DMS79 (cell line): ENCODE results near the gene COCH.

Source experiments
- DNase-seq: peaks from one replicate; lab custom pipeline; 2025; lab: John Stamatoyannopoulos, UW

The COCH gene

DNA sequence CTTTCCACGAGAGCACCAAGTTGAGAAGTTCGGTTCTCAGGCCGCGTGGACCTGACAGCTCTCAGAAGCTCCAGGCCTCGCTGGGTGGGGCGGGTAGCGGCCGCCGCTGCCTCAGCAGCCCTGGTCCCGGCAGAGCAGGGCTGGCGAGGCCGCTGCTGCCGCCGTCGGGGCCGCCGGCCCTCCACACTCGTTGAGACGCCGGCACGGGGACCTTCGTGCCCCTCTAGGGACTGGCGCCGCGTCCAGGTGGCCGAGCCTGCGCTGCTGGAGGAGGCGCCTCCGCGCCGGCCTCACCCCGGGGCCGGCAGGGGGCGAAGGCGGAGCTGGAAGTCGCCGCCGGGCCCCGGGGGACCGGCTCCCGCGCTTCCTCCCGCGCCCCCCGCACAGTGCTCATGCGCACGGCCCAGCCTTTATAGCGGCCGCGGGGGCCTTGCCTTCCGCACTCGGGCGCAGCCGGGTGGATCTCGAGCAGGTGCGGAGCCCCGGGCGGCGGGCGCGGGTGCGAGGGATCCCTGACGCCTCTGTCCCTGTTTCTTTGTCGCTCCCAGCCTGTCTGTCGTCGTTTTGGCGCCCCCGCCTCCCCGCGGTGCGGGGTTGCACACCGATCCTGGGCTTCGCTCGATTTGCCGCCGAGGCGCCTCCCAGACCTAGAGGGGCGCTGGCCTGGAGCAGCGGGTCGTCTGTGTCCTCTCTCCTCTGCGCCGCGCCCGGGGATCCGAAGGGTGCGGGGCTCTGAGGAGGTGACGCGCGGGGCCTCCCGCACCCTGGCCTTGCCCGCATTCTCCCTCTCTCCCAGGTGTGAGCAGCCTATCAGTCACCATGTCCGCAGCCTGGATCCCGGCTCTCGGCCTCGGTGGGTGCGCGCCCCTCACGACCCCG, at the start of gene COCH:
COCH (plus strand) TSS at position 440 of the 879 bp plus-strand sequence; CDS start at position 820, 380 bp downstream.
- DNase-seq: peak; percentile 33

DNA sequence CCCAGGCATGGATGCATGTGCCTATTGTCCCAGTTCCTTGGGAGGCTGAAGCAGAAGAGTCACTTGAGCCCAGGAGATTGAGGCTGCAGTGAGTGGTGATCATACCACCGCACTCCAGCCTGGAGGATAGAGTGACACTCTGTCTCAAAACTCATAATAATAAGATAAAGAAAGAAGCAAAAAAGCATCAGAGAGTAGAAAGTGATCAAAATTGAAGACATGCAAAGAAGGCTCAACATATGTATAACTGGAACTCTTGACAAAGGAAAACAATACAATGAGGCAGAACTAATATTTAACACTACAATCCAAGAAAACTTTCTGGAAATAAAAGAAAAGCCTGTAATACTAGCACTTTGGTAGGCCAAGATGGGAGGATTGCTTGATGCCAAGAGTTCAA, 48.3 kb upstream of the COCH start:
- DNase-seq: no peak

DNA sequence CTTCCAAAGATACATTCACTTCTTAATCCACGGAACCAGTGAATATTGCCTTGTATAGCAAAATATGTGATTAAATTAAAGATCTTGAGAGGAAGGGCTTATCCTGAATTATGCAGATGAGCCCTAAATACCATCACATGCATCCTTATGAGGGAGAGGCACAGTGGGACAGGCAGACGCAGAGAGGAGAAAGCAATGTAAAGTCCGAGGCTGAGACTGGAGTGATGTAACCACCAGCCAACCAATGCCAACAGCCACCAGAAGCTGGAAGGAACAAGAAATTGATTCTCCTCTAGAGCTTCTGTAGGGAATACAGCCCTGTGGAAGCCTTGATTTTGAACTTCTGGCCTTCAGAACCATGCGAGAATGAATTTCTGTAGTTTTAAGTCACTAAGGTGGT, 44.5 kb upstream of the COCH start:
- DNase-seq: no peak

DNA sequence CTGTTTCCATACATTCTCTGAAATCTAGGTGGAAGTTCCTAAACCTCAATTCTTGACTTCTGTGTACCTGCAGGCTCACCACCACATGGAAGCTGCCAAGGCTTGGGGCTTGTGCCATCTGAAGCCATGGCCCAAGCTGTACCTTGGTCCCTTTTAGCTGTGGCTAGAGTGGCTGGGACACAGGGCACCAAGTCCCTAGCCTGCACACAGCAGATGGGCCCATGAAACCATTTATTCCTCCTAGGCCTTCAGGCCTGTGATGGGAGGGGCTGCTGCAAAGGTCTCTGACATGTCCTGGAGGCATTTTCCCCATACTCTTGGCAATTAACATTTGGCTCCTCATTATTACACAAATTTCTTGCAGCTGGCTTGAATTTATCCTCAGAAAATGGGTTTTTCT, 40.0 kb upstream of the COCH start:
- no peak for DNase-seq

DNA sequence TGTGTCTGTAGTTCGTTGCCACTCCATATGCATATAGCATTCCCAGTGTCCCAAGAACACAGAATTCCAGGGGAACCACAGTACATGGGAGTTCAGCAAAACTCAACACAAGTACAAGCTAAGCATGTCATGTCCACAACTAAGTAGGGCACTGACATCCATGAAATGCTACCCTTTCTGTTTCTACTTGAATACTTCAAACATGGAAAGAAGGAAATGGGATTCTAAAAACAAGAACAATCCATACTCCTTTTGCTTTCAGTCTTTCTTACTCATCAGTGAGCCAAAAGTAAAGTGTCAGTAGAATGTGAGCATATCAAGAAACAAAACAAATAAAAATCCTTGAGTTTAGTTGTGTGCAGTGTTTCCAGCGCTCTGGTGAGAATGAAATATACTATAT, 36.0 kb upstream of the COCH start:
- DNase-seq: no peak

DNA sequence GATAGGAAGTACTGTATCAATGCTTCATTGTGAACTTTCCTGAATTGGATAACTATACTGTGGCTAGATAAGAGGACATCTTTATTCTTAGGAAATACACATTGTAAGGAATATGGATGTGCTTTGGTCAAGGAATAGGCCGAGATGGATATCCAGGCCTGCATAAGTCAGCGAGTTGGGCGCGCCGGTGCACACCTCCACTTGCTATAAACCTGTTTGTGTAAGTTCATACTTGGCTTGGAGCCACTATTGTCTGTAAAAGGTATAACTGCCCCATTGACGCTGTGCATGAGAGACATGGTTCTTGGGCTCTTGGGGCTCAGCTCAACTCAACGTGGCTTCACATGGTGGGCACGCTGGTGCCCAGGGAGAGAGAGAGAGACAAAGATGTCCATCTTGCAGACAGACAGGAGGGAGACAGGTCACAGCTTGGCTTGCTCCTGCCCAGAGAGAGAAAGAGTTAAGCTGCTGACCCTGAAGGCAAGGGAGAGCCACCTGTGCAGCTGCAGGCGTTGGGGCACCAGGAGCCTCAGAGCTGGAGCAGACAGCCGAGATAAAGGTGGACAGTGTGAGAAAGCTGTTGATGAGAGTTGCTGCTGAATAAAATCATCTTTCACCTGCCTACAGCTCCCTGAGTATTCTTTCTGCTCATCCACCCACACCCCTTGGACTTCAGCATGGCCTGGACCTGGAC, 34.1 kb upstream of the COCH start:
- no peak for DNase-seq

DNA sequence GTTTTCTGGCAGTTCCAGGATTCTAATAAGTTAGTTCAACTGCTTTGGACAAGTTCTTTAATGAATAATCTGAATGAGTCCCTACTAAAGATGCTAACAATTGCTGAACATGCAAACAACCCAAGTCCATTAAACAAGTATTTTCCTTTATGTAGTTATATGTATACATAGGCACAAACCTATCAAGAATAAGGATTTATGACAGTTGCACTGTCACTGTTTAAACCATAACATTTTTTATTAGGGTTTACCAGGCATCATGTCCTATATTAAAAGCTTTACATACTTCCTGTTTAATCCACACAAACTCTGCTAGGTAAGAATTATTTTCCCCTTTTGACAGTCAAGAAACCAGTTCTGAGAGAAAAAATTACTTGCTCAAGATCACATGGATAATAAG, 31.9 kb upstream of the COCH start:
- DNase-seq: no peak

DNA sequence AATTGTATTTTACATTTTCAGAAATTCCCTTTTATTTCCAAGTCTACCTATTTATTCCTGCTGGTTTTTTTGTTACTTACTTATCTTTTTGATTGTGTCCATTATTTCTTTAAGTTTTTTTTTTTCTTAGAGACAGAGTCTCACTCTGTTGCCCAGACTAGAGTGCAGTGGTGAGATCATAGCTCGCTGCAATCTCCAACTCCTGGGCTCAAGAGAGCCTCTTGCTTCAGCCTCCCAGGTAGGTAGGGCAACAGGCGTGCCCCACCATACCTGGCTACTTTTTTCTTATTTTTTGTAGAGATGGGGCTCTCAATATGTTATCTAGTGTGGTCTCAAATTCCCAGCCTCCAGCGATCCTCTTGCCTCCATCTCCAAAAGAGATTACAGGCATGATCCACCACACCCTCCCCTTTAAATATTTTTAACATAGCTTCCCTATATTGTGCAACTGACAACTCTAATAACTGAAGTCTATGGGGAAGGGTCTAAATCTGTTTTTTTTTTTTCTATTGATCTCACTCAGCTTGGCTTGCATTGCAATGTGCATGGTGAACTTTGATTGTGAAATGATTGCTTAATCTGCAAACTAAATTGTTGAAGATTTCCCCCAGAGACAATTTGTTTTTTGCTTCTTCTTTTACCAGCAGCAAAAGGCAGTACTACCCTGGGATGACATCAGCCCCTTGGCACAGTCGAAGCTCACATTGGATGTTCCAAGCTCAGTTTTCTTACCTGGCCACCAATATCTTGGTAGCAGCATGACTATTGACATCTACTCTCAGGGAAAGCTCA, 25.7 kb upstream of the COCH start:
- DNase-seq: no peak

DNA sequence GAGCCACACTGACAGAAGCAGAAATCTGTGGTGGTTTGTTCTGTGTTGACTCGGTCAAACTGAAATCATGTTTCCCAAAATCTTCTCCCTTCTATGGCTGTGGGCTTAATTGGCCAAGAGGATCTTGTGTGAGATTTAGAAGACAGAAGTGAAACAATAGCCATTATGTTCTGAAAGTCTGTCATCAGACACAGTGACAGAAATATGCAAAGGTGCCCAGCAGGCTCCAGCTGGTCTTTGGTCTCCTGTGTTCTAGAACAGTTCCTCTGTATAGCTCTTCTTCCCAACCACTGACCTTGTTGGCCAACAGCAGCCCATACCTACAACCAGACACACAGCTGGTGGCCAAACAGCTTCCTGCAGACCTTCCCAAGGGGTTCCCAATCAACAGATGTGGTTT, 25.0 kb upstream of the COCH start:
- no peak for DNase-seq

DNA sequence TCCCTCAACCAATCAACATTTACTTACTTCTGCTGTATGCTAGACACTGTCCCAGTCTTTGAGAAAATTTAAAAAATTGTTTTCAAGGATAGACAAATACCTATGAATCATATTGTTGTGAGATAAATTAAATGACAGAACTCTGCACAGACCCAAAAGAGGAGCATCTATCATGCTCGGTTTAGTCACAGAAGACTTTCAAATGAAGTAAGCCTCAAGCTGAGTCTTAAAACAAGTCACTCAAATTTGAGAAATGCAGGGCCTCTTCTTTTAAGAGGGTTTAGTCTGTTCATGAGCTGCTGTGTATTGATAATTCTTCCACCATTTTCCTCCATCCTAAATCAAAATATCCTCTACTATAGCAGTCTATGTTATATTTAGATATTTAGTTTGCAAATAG, 24.4 kb upstream of the COCH start:
- DNase-seq: no peak

DNA sequence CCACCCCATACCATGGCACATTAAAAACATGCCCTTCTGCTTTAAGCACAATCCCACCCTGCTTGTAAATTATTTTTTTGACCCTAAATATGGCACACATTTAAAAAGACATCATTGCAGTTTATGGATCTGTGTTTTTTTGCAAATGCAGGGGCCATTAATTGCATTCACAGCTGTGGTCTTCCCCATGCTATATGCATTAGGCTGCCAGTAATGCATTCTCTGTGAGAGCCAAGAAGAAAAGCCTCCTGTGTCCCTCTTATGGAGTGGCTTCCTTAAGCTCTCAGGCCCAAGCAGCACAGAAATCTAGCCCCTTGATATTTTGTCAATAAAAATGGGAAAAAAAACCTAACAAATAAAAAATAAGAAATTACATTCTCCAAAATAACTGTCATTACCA, 20.4 kb upstream of the COCH start:
- DNase-seq: no peak

DNA sequence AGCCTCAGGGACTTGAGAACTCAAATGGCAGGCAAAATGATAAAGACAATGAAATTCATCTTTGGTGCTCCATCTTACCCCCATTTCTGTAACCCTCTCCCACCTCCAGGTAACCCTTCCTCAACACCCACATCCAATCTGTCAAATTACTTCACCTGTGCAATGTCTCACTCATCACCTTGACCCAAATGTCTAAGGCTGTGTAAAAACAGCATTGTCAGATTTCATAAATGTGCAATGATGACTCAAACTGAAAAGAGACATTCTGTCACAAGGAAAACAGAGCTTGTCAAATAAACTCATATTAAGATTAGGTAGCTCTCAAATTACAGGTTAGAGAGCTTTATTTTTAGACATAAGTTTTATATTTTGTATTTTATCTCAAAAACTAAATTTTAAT, 19.9 kb upstream of the COCH start:
- no peak for DNase-seq

DNA sequence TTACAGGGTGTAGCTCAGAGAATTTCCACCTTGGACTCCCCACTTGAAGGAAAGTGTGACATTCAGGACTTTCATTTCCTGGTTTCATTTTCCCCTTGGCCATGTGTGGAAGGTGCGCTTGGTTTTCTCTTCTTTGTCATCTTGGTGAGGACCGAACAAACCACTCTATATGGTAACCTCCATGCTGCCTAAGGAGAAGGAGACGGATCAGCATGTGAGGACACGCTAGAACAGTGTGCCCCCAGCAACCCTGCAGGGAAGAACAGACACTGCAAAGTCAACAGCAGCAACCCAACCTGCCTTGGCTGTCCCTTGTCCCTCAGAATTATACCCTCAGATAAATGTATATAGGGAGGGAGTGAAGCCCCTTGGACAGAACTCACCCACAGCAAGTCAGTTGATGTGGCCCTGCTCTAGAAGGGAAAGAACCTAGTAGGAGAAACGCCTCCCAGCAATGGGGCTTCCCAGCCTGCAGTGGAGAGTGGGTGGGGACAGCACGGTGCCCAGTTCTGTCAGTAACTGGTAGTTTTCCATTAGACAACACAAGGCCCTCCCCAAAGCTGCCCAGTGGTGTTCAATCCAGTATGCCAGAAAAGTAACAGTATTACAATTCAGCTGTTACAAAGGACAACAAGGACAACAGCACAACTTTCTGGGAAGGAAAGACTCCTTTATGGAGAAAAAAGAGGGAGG, 18.9 kb upstream of the COCH start:
- DNase-seq: no peak

DNA sequence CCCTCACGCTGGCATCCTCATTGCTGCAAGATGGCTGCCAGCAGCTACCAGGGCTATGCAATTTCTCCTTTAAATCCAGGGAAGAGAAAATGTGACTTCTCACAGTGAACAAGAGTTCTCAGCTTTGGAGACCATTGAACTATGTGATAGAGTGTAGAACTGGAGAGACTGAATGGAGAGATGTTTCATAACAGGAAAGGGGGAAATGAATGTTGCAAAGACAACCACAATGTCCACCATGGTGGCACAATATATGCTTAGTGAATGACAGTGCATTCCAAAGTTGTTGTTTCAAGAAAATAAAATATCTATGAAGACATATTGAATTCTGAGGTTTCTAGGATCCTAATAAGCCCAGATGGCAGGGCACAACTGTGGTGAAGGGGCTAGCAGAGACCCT, 13.2 kb upstream of the COCH start:
- DNase-seq: no peak

DNA sequence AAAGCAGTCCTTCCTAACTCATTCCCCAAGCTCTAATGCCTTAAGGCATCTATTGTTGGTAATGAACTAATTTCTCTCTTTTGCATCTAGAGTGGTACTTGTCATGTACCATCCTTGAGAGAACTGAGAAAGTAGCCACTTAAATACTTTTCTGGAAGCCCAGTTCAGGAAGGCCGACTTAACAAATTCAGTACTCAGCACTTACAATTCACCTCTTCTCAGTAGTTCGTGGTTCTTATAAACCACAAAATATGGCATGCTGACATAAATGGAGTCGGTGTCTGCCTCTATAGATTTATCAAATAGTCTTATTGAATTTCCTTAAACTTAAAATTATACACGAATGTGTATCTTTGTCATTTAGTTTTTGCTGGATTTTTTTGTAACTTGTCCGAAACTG, 9.4 kb upstream of the COCH start:
- DNase-seq: peak; percentile 91

DNA sequence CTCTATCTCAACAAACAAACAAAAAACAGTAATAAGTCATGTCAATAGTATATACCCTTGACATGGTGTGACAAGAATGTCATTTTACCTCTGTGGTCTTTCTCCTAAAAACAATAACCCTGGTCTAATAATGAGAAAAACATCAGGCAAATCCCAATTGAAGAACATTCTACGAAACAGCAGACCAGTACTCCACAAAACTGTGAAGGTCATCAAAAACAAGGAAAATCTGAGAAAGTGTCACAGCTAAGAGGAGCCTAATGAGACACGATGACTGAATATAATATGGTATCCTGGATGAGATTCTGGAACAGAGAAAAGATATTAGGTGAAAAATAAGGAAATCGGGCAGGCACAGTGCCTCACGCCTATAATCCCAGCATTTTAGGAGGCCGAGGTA, 5.6 kb upstream of the COCH start:
- no peak for DNase-seq

DNA sequence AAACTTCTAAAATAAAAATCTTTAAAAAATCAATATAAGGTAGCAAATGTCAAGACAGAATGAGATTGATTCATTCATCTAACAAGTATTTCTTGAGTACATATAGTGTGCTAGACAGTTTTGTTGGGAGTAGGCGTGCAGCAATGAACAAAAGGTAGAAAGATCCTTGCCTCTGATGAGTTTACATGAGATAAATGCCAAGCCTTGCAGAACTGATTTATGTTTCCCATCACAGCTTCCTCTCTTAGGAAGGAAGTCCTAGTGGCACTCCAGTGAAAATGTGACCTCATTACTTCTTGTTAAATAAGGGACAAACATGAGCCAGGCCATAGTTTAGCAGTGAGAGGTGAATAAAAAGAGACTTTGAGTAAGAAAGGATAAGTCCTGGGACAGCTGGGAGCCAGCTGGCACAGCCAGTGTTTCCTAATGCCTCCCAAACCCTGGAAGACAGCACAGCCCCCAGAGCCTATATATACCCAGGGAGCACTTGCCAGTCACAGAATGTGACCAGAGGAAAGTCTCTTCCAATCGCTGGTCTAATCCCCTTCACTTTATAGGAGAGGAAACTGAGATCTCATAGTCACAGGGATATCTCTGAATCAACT, 4.7 kb upstream of the COCH start:
- no peak for DNase-seq

DNA sequence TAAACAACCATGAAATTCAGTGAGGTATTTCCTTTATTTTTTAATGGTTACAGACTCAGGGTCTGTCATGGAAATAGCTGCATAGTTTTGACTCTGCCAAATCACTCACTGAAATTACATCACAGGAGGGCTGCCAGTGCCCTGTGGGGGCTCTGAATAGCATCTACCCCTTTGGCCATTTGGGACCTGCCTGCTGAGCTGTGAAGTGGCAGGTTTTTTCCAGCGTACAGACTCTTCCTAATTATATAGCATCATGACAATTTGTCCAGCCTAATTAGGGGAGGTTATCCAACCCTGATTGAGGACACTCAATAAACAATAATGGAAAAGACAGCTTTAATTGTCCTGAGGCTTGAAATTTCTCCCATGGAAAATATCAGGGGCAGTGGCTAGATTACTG, 1.8 kb upstream of the COCH start:
- no peak for DNase-seq

DNA sequence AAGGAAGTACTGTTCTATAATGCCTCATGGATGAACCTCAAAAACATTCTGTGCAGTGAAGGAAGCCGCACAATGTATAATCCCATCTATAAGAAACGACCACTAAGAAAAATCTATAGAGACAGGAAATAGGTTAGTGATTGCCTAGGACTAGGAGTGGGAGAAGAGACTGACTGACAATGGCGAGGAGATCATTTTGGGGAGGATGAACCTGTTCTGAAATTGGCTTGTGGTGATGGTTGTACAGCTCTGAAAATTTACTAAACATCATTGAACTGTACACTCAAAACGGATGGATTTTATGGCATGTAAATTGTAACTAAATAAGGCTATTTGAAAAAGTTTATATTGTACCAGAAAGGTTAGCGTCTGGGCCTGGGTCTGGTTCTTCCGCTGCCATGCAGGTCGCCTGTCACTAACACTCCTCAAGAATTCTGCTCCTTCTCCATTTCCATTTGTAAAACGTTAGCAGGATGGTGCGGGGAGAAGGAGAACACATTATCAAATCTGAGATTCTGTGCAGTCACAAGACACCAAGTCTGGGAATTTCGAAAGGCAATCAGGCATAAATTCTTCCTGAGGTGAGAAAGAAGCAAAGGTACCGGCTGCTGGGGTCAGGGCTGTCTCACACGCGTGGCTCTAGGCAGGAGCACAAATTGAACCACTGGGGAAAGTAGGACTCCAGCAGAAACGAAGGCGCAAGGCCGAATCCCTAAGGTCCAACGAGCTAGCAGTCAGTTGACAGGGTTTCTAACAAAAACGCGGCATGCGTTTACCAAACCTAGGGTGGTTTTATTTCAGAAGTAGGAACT, 845 bp upstream of the COCH start:
- DNase-seq: no peak

DNA sequence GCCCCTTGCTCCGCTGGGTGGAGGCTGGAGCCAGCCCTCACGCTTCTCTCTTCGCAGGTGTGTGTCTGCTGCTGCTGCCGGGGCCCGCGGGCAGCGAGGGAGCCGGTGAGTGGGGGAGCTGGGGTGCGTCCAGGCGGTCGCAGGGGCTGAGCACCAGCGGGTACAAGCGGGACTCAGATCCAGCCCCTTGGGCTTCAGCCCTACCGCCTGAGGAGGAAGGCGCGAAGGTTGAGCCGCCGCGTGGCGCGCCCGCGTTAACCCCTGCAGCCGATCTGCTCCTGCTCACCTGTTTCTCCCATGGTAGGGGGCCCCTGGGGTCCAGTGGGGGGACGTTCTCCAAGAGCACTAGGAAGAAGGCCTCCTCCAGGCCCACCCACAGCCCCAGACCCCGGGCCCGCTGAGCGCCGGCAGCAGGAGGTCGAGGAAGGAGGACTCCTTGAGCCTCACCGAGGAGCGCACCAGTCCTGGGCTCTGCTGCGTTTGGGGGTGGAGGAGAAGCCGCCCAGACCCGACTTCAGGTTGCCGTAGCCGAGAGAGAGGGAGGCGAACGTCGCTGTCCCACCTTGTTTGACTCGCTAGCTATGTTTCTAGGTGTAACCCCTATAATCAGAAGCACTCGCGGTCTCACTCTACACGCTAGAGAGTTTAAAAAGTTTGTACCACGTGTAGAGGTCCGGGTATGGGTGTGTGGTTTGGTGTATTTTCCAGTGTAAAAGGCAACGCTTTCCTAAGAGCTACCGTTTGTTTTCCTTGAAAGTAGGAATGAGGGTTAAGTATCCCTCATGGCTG, 834 bp downstream of the COCH start:
- peak; percentile 7 for DNase-seq
